Measurements from ENCODE around the gene HSF2BP.
"Not testable (repeated sequence)": the region's sequence is repeated elsewhere in the genome, so short reads cannot be mapped to it uniquely, and the experiment has no call there.

Gene HSF2BP

DNA sequence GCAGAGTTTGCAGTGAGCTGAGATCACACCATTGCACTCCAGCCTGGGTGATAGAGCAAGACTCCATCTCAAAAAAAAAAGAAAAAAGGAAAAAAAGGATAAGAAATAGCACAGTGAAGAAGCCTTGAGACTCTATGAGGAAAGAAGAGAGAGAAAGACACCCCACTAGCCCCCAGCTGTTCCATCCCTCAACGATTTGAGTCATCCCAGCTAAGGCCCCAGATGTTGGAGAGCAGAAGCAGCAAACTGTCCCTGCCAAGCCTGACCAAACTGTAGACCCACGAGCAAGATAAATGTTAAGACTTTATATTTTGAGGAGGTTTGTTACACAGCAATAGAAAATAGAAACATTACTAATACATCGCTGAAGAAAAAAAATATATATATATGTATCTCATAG is 42.4 kb downstream of the HSF2BP start:
- DNase-seq, result not testable (repeated sequence)

DNA sequence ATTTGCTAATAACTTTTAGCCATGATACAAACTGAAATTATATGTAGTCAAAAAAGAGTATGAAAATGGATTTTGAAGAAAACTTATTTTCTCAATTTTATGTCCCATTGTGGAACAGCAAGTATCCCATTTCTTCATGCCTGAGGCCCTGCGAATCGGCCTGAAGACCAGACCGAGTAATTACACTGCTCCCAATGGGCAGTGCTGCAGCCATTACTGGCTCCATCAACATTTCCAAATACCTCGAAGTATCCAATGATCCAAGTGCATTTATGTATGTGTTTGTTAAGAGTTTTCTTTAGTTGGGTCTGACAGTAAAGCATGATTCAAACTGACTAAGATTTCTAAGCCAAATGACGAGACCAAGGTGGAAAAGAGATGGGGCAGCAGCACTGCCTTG is 44.4 kb downstream of the HSF2BP start:
- DNase-seq, result no peak

DNA sequence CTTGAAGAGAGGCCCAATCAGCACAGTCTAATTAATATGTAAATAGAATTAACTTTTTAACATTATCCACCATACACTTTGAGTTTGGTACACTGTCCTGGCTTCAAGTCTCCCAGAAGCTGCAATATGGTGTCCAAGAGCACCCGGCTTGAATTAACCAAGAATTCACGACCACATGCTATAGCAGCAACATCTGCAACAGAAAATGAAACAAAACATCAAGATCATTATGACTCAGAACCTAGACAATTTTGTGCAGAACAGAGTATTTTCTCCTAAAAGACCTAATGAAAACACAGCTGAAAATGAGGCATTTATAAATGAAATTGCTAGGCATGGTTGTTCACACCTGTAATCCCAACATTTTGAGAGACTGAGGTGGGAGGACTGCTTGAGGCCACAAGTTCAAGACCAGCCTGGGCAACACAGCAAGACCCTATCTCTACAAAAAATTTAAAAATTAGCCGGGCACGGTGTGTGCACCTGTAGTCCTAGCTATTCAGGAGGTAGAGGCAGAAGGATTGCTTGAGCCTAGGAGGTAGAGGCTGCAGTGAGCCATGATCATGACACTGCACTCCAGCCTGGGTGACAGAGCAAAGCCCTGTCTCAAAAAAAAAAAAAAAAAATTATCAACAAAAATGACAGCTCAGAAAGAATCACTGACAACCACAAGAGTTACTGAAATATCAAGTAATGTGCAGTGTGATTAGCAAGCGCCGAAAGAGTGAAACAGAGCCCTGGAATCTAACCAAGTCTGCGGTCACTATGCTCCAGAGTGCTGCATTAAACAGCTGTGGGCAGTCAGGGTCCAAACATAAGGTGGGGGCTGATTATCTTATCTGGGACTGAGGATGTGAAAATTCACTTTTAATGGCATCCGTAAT is 45.3 kb downstream of the HSF2BP start:
- DNase-seq, result no peak

DNA sequence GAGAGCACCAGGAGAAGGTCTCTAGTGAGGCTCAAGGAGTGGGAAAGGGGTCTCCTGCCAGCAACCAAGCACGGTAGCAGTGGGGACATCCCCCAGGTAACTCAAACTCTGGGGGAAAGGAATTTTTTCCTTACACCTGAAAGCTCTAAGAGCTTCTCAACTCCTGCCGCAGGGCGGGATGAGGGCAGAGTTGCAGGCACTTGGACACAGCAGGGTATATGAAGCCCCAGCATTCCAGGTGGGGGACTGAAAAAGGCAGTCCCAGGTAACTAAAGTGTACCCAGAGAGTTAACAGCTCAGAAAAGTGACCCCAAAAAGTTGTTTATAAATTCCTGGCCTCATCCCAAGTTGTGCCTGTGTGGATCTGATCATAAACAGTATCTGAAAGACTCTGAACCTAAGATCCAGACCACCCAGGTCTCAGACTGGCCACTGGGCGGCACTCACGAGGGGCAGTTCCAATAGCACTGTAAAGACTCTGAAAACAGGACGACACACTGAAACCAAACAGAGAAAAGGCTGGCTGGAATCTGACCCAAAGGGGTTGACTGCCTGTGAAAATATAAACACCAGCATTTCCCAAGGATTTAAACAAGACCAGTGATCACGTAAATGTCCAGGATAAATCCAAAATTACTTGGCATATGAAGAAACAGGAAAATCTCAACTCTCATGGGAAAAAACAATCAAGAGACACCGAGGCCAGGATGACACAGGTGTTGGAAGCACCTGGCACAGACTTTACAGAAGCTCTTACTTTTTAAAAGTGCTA is 47.5 kb downstream of the HSF2BP start:
- DNase-seq, result no peak

DNA sequence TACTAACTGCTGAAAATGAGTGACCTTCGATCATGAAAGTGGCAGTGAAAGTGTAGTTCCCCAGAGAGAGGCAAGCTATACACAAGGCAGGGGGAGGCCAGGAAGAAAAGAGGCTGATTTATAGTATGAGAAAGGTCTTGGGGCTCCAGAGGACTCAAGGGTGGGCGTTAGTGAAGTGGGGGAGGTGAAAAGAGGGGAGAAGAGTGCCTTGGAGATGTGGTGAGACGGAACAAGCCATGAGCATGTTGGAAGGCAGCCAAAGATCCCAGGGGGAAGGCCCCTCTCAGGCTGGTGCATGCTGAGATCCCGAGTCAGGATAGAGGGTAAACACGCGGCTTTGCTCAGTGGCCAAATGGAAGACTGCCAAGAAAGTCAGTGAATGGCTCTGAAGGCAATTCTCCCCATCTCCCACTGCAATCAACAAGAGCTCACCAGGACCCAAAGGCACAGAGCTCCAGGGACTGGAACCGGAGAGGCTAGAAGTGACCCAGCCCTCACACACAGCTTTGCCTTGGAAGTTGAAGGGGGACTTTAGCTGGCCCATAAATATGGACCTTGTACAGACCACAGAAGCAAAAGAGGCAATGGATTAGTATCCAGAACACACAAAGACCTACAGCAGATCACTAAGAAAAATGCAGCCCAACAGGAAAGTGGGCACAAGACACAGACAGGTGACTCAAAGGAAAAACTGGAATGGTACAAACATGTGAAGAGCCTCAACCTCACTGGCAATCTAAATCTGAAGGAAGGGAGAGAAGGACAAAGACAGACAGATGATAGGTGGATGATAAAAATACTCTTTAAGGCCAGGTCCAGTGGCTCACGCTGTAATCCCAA is 49.6 kb downstream of the HSF2BP start:
- no peak for DNase-seq

DNA sequence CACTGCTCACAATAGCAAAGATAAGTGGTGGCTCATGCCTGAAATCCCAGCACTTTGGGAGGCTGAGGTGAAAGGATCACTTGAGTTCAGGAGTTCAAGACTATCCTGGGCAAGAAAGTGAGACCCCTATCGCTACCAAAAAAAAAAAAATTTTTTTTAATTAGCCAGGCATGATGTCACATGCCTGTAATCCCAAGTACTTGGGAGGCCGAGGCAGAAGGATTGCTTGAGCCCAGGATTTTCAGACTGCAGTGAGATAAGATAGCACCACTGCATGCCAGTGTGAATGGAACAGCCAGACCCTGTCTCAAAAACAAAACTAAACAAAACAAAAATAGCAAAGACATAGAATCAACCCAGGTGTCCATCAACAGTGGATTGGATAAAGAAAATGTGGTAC is 50.6 kb downstream of the HSF2BP start:
- DNase-seq, result no peak

DNA sequence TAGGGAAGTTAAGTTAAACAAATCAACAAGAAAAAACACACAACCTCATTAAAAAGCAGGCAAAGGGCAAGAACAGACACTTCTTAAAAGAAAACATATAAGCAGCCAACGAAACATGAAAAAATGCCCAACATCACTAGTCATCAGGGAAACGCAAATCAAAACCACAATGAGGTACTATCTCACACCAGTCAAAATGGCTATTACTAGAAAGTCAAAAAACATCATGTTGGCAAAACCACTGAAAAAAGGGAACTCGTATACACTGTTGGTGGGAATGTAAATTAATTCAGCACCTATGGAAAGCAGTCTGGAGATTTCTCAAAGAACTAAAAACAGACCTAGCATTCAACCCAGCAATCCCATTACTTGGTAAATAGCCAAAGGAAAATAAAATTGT is 51.1 kb downstream of the HSF2BP start:
- no peak for DNase-seq

DNA sequence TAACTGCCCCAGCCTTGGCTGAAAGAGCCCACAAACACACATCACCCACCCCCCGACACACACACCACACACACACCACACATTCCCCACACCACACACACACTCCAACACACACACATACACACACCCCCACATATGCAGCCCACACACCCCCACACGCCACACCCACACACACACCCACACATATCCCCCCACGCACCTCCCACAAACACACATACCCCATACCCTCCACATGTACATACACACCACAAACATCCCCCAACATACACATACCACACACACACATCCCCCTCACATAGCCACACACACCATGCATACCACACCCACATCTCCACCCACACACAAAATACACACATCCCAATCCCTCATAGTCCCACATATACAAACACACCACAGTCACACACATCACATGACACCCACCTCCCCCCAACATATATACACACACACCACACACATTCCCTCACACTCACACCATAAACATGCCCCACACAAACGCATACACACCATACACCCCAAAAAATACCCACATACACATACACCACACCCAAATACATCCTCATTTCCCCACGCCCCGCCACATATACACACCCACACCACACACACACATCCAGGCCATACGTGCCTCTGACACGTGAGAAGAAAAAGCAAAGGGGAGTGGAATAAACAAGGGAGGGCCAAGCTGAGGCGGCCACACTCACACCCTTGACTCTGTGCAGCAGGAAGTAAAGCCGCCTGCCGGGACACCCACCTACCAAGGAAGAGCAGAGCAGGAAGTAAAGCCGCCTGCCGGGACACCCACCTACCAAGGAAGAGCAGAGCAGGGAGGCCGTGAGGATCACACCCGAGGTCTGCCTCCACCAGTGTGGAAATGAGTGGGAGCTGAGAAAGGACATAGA is 53.7 kb downstream of the HSF2BP start:
- no peak for DNase-seq

DNA sequence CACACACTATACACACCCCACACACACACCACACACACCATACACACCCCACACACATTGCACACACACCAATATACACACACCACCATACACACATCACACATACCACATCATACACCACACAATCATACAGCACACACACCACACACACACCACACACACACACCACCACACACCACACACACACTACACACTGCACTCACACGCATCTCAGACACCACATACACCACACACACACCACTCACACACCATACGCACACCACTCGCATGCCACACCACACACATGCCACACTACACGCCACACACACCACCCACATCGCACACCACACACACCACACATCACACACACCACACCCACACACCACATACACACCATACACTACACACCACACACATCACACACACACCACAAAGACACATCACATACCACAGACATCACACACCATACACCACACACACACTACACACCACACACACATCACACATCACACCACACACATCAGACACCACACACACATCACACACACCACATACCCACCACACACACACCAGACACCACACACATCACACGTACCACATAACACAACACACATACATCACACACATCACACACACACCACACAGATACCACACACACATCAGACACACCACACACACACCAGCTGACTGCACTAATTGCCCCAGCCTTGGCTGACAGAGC is 54.6 kb downstream of the HSF2BP start:
- DNase-seq, result no peak

DNA sequence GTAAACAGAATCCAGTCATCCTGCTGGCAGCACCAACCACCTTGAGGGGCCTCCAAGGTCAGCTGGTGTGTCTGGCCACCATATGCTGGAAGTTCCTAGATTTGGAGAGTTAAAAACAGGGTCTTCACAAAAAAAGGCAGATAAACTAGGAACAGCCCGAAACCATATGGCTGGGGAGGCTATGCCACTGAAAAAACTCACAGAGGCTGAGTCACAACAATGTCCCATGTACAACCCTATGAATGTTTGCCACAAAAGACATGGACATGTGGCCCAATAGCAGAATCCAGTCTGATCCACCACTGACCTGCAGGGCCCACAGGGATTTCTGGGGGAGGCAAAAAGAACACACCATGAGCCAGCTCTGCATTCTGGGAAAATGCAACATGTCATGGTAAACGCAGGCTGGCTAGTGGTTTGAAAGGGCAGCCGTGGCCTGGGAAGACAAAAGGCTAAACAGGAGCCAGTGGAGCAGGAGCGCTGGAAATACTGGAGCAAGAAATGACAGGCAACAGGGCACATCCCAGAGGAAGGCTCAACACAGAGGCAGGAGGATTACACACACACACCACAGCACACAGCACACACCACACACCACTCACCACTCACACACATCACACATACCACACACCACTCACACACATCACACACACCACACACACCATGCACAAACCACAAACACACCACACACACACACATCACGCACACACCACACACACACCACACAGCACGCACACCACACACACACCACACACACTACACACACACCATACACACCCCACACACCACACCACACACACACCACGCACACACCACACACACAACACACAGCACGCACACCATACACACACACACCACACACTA is 55.4 kb downstream of the HSF2BP start:
- DNase-seq, result no peak

DNA sequence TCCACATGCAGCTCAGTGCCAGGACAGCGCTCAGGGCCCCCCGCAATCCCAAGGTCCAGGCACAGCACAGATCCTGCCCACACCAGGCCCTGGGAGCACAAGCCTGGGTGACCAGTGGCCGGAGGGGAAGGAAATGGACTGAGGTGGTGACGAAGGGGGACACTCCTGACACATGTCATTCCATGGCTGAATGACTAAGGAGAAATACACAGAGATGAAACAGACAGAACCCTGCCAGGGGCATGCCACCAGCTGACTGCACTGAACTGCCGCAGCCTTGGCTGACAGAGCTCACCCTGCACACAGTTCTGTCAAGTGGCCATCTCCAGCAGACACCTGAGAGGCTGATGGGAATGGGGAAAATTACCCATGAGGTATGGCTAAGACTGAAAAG is 56.1 kb downstream of the HSF2BP start:
- DNase-seq, result no peak

DNA sequence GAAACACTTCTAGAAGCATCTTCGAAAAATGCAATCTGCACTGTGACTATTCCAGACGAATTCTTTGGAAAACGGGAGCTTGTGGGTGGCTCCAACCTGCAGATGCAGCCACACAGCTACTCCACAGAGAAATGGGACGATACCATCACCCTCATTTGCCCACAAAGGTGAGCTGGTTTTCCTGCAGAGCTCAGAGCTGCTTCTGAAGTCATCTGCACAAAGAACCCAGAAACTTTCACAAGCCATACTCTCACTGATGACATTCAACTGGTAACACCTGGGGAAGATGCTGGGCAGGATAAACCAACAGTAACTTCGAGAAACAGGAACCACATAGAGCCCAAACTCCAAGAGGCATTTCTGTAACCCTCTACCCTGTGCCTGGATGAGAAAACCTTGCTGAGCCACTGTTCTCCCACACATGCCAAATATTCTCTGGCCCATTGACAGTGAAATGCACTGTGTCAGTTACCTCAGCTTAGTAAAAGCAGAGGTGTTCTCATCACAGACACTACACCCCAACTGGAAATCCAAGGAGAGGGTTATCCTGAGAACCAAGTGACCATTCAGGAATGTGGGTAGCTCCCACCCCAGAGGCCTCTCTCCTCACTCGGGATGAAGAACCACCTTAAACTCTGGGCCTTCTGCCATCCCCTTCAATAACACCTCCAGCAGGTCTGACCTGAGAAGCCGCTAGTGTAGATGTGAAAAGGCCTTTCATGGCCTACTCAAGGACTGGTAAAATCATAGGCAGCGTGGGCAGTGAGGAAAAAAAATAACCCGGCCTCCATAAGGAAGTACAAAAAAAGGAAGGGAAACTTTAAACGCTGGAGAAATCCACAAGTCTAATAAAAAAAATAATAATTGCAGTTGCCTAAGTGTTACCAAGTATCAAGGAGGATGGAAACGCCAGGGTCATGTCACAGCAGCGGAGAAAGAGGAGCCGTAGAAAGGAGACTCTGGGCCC is 56.7 kb downstream of the HSF2BP start:
- no peak for DNase-seq

DNA sequence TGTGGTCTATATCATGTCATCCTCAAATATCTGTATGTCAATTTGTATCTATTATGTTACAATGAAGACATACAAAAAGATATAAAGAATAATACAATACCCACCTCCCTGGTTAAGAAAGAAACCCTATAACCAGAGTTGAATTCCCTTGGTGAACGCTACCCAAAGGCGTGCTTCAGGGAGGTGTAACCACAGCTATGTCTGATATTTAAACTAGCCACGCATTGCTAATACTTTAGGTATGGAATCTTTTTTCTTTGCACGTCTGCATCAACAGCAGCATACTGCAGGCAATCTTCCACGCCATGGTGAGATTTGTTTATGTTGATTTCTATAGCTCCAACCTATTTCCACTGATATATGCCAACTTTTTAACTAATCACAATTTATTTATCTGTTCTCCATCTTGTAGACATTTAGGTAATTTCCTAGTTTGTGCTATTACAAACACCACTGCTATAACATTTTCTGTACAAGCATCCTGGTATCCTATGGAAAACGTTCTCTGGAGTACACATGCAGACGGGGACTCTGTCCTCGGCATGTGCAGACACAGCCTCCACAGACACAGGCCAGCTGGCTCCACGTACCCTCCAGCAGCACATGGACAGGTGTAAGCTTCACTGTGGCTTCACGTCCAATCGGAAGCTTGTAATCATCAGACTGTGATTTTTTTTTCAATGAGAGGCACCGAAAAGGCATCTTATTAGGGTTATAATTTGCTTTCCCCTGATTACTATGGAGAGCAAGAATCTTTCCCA is 58.5 kb downstream of the HSF2BP start:
- DNase-seq, result no peak

DNA sequence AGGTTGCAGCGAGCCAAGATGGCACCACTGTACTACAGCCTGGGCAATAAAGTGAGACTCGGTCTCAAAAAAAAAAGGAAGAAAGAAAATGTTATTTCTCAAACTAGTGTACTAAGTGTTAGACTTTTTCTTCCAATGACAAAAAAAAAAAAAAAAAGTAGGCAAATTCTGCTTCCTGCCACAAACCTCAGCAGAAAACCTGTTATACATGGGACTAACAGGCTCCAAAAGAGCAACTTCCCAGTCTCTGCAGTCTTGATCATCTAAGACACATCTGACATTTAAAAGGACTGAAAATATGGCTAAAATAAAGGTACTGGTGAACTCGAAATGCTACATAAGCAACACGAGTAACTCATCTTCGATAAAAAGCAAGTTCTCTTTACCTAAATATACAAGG is 59.6 kb downstream of the HSF2BP start:
- no peak for DNase-seq

DNA sequence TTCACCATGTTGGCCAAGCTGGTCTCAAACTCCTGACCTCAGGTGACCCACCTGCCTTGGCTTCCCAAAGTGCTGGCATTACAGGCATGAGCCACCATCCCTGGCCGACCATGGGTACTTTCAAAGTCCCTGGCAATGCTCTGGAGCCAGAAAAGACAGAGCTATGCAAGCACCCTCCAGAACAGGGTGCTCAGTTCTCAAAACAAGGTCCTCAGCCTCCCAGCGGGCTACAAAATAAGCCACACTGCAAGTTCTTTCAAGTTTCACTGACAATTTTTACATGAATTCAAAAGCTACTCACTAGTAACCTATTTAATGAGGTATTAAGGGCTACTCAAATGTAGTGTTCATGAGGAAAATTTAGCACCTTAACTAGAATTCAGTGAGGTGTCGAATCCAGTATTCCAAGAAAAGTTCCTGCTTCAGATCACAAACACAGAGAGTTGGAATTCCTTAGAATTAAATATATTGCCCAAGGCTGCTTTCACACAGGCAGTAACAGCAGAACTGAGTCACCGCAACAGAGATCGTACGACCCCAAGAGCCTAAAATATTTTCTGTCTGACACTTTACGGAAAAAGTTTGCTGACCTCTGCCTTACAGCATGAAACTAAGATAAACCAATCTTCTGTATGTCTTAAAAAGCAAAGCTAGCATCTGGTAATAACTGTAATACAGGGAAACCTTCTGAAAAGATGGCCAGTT is 60.7 kb downstream of the HSF2BP start:
- DNase-seq, result no peak

DNA sequence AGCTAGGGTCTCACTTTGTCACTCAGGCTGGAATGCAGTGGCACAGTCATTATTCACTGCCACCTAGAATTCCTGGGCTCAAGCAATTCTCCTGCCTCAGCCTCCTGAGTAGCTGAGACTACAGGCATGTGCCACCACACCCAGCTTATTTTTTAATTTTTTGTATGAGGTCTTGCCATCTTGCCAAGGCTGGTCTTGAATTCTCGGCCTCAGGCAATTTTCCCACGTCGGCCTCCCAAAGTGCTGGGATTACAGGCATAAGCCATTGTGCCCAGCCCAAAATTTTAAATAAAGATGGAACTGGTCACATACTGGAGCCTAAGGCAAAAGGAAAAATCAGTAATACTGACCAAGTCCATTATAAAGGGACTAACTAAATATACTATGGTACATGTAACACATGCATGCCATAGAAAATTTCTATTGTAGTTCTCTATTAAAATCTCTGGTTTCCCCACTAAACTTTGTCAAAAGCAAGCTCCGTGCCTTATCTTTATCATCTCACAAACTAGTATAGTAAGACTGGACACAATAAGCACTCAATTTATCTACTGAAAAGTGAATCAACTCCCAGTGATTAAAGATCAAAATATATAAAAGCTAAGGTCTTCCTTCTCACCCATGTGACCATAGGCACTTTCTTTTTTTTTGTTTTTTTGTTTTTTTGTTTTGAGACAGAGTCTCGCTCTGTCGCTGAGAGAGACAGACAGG is 61.6 kb downstream of the HSF2BP start:
- DNase-seq, result no peak

DNA sequence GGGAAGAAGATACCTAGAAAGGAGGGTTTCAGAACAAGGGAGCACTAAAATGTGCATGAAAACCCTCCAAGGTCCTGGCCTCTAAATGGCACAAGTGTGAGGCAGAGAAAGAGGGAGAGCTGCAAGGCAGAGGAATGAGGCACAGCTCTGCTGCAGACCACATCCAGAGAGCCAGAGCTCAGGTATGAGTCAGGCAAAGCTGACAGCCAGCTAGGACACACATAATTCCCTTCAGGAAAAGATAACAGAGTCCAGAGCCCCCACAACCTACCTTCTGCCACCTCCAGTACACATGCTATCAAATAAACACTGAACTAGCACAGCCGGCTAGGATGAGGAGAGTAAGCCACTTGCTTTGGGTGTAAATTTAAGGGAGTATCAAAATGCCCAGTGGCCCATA is 62.2 kb downstream of the HSF2BP start:
- no peak for DNase-seq
